Measurements from ENCODE around the gene ATP6AP2. TPM values are rescaled to one million over a fixed set of nuclear protein-coding genes. Genes with fewer than 3 reads are reported as not detected.
"Not testable (repeated sequence)": the region's sequence is repeated elsewhere in the genome, so short reads cannot be mapped to it uniquely, and the experiment has no call there.

The ATP6AP2 gene
- total RNA-seq (2014; rRNA removed; shearing (Covaris generic)) = 104 and 116 TPM in 2 replicates

- peak; percentile 89 for DNase-seq (ENCODE audit: low spot score)
These were observed at the start of gene ATP6AP2 for GRCh38 chrX:40580537-40581335. TSS of gene ATP6AP2 (plus strand) at chrX:40580970. CDS start at chrX:40581066, 96 bp downstream.

GRCh38 chrX:40531056-40531826 is 49.5 kb upstream of the ATP6AP2 start:
- DNase-seq (ENCODE audit: low spot score) = no peak

- no peak for DNase-seq (ENCODE audit: low spot score)
These were observed 43.5 kb upstream of the ATP6AP2 start for GRCh38 chrX:40537310-40537709.

- no peak for DNase-seq (ENCODE audit: low spot score)
These were observed 42.4 kb upstream of the ATP6AP2 start for GRCh38 chrX:40538406-40538805.

- no peak for DNase-seq (ENCODE audit: low spot score)
These were observed 41.3 kb upstream of the ATP6AP2 start for GRCh38 chrX:40539214-40540142.

- DNase-seq (ENCODE audit: low spot score) = no peak
These were observed 38.6 kb upstream of the ATP6AP2 start for GRCh38 chrX:40542208-40542607.

- no peak for DNase-seq (ENCODE audit: low spot score)
These were observed 37.8 kb upstream of the ATP6AP2 start for GRCh38 chrX:40542972-40543371.

- DNase-seq (ENCODE audit: low spot score) = peak; percentile 34
These were observed 37.0 kb upstream of the ATP6AP2 start for GRCh38 chrX:40543661-40544328.

- peak; percentile 21 for DNase-seq (ENCODE audit: low spot score)
These were observed 36.2 kb upstream of the ATP6AP2 start for GRCh38 chrX:40544343-40545266.

GRCh38 chrX:40546870-40547269 is 33.9 kb upstream of the ATP6AP2 start:
- DNase-seq (ENCODE audit: low spot score) = no peak

GRCh38 chrX:40550066-40550465 is 30.7 kb upstream of the ATP6AP2 start:
- no peak for DNase-seq (ENCODE audit: low spot score)

- no peak for DNase-seq (ENCODE audit: low spot score)
These were observed 28.0 kb upstream of the ATP6AP2 start for GRCh38 chrX:40552768-40553167.

- no peak for DNase-seq (ENCODE audit: low spot score)
These were observed 22.2 kb upstream of the ATP6AP2 start for GRCh38 chrX:40558590-40558989.

- no peak for DNase-seq (ENCODE audit: low spot score)
These were observed 17.0 kb upstream of the ATP6AP2 start for GRCh38 chrX:40563784-40564183.

GRCh38 chrX:40564447-40564846 is 16.3 kb upstream of the ATP6AP2 start:
- DNase-seq (ENCODE audit: low spot score) = no peak

- DNase-seq (ENCODE audit: low spot score) = no peak
These were observed 10.2 kb upstream of the ATP6AP2 start for GRCh38 chrX:40570346-40571093.

GRCh38 chrX:40571164-40571563 is 9.6 kb upstream of the ATP6AP2 start:
- DNase-seq (ENCODE audit: low spot score) = not testable (repeated sequence)

- DNase-seq (ENCODE audit: low spot score) = no peak
These were observed 9.2 kb upstream of the ATP6AP2 start for GRCh38 chrX:40571600-40571999.

- no peak for DNase-seq (ENCODE audit: low spot score)
These were observed 7.0 kb upstream of the ATP6AP2 start for GRCh38 chrX:40573763-40574162.

Measured in A172 (cell line).